Fibroblast of lung (primary cell): ENCODE measurements around the gene SERPINH1.

Experiments used
- CTCF ChIP-seq, 2 donors: IDR thresholded peaks in 1 of 2; conservative IDR thresholded peaks in 1 of 2; 1 replicate in 1 of 2; 2 replicates in 1 of 2; pipeline ENCODE4 v1.5.1; 2011 to 2012; ENCODE audit warnings: low read length in 2 of 2, control low read depth in 1 of 2, inconsistent platforms in 1 of 2, low read depth in 1 of 2, mild to moderate bottlenecking in 1 of 2
- EZH2 ChIP-seq: IDR thresholded peaks from 2 replicates; pipeline ENCODE4 v1.5.1; 2012; ENCODE audit warnings: low read length, control low read depth, mild to moderate bottlenecking; ENCODE audit errors: missing control alignments

DNA sequence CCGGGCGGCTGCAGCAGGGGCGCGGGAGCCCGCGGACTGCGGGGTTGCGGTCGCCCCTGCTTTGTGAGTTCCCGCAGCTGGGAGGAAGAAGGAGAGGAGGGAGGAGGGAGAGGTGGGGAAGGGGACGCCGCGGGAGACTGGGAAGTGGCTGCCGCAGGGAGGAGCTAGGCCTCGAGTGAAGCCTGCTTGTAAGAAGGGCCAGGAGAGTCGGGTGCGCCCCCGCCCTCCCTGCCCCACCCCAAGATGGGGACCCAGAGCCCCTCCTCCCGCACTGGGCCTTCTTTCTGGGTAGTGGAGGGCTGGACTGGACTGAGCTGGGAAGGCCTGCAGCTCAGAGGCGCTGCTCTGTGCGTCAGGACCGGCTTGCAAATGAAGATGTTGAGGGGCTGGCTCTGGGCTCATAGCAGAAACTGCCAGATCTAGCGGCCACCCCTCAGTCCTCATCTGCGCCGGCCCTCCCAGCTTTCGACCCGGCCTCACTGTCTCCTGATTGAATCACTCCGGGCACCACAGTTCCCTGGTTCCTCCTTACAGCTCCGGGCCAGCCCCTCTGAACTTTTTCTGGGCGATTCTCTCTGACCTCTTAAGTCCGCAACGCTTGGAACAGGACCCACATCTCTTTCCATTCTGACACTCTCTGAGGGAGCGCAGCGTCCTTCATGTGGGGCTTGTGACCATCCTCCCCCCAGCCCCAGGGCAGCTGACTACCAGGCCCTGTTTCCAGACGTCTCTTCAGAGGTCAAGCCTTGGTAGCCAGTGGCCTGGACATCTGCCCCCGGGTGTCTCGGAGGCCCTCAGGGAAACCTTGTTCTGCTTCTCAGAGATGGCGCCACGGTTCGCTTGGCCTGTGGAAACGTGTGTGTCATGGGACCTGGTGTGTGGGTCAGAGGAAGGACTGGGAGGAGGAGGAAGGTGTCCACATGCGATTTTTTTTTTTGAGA, 21.9 kb downstream of the SERPINH1 start:
- TF ChIP-seq CTCF (conservative IDR thresholded peaks at IDR 0.05 in 1 of 2, IDR thresholded peaks at IDR 0.05 in 1 of 2; ENCODE audit: low read depth in 1 of 2, low read length in 2 of 2) (no peak), EZH2 (no peak)
